ENCODE results near the gene PPFIA2.

GRCh38 chr12:81546811-81547210 lies 212.3 kb downstream of the PPFIA2 start:
- no peak for TF ChIP-seq CTCF (conservative IDR thresholded peaks at IDR 0.05; ENCODE audit: low read length)
- no peak for TF ChIP-seq EZH2phosphoT487 (IDR thresholded peaks at IDR 0.05; ENCODE audit: borderline replicate concordance)

Data from Loucy (cell line).